ACC112 (cell line): ENCODE measurements around the gene LRRK1.

Source experiments
- H2AFZ ChIP-seq: fragments of 200-600 bp; sonication (generic); one replicate; pipeline ENCODE4 v1.6.0; 2017; ENCODE audit warnings: antibody characterized with exemption, low read length; ENCODE audit not compliant: unreplicated experiment
- H3K27ac ChIP-seq: fragments of 200-600 bp; sonication (generic); 2 replicates; pipeline ENCODE4 v1.5.1; 2014; ENCODE audit warnings: low read depth, mild to moderate bottlenecking, antibody characterized with exemption, low read length, moderate library complexity
- H3K27me3 ChIP-seq: fragments of 200-600 bp; sonication (generic); 2 replicates; pipeline ENCODE4 v1.6.1; 2014; ENCODE audit warnings: mild to moderate bottlenecking, antibody characterized with exemption, low read length, moderate library complexity, mixed read lengths; ENCODE audit not compliant: insufficient read depth
- H3K36me3 ChIP-seq: fragments of 200-600 bp; sonication (generic); 2 replicates; pipeline ENCODE4 v1.6.1; 2016; ENCODE audit warnings: mild to moderate bottlenecking, antibody characterized with exemption, low read length, moderate library complexity, mixed read lengths; ENCODE audit not compliant: insufficient read depth
- H3K4me1 ChIP-seq: fragments of 200-600 bp; sonication (generic); one replicate; pipeline ENCODE4 v1.6.1; 2016; ENCODE audit warnings: low read length, mixed read lengths; ENCODE audit not compliant: insufficient read depth, unreplicated experiment, control insufficient read depth
- H3K4me3 ChIP-seq: fragments of 200-600 bp; sonication (generic); 2 replicates; pipeline ENCODE4 v1.5.1; 2014; ENCODE audit warnings: mild to moderate bottlenecking, low read depth, low read length
- H3K79me2 ChIP-seq: fragments of 200-600 bp; sonication (generic); one replicate; pipeline ENCODE4 v1.6.0; 2016; ENCODE audit warnings: low read length; ENCODE audit not compliant: control insufficient read depth, unreplicated experiment, insufficient read depth

Gene LRRK1

DNA sequence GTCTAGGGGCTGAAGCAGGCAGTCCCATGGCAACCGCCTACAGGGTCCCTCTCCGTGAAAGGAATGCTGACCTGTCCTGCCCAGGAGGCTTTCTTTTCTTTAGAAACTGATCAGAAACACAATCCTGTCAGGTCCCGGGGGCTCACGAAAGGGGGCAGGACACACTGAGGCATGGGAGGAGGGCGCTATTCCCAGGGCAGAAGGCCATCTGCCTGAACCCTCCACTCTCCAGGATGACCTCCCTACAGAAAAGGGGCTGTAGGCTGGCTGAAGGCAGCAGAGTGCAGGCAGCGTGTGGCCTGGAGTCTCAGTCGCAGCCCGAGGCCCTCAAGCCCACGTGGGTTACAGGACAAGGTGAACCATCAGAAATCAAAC, 18.4 kb upstream of the LRRK1 start:
- Histone ChIP-seq H3K4me1 (peaks cover 12% of the 10 kb centered on the region), H3K27me3 (no peaks in the 10 kb centered on the region), H3K4me3 (no peak overlapping the region), H2AFZ (no peak overlapping the region), H3K79me2 (no peaks in the 10 kb centered on the region), H3K36me3 (peaks cover 3% of the 10 kb centered on the region; the same call in 1 of the 2 replicates), H3K27ac (no peak overlapping the region)

DNA sequence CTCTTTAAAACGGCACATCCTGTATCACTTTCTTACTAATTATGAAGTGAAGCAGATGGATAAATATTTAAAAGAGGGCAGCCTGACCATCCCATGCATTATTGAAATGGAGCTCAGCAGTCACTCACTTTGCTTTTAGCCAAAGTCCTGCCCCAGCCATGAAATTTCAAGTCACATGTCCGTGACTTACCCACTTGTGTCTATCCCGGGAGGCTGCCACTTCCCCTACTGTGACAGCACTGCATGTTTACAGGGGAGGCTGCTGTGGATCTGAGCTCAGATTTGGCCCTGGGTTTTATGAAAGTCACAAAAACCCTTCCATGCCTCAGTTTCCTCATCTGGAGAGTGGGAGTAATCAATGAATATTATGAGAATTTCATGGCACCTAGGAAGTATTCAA, 17.9 kb upstream of the LRRK1 start:
- Histone ChIP-seq H3K27ac (no peak overlapping the region), H3K4me1 (peaks cover 12% of the 10 kb centered on the region), H3K79me2 (no peaks in the 10 kb centered on the region), H3K27me3 (no peaks in the 10 kb centered on the region), H2AFZ (no peak overlapping the region), H3K4me3 (no peak overlapping the region), H3K36me3 (peaks cover 3% of the 10 kb centered on the region; the same call in 1 of the 2 replicates)

DNA sequence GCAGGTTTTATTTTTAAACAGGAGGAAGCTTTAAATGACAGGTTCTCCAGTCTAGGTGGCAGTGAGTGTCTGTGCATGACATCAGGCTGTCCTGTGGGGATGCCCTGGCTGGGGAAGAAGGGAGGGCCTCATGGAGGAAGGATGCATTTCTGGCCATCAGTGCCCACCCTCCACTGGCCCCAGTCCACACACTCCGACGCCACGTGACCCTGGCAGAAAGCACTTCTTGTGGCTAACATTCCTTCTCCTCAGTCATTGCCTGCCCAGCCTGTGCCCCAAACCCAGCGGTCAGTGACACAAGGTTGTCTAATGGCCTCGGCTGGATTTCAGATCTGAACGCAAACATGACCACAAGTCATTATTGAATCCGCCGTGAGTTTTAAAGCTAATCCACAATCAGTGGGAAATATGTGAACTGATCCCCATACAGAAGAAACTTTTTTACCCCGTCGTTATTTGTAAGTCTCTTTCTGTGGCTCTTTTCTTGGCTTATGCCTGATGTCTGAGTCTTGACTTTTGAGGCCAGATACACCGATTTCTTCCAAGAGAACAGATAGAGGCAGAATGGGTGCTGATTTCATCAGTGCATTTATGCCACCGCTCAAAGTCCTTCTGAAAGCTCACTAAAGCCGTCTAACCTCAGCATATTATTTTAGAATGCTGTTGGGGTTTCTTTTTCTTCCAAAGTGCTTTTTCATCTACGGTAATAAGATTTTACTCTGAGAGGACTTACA, 17.3 kb upstream of the LRRK1 start:
- Histone ChIP-seq H3K27ac (peak overlapping the region; percentile 64), H2AFZ (peak overlapping the region; percentile 99), H3K4me1 (peaks cover 12% of the 10 kb centered on the region), H3K36me3 (peaks cover 3% of the 10 kb centered on the region; the same call in 1 of the 2 replicates), H3K79me2 (no peaks in the 10 kb centered on the region), H3K27me3 (no peaks in the 10 kb centered on the region), H3K4me3 (peak overlapping the region; percentile 69)

DNA sequence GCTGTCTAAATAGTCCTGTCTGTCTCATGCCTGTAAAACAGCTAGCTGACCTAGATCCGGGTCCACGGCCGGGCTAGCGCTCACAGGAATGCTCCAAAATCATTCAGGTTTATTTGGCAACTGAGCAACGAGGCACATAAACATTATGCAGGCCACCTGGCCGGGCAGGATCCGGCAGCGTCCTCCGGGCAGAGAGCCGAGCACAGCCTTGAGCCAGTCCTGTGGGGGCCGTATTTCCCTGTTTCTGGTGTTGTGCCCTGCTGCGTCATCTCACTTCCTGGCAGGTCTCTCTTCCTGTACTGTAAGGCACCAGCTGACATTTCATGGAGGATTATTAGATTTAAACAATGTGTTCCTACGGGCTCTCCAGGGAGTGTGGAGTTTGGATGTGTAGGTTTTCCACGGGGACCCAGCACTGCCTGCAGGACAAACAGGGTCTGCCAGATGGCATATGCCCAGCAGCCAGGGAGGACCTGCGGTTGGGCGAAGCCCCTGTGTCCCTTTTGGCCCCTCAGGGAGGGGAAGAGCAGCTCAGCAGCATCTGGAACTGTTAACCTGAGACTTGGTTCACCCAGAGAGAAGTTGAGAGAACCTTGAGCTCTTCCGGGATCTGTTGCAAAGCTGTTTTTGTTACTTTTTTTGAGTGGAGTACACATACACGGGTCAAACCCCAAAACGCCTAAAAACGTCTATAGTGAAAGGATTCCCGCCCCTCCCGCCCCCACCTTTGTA, 16.6 kb upstream of the LRRK1 start:
- H2AFZ ChIP-seq, result peak overlapping the region; percentile 99
- no peaks in the 10 kb centered on the region for H3K27me3 ChIP-seq
- H3K4me3 ChIP-seq, result peak overlapping the region; percentile 69
- peaks cover 12% of the 10 kb centered on the region for H3K4me1 ChIP-seq
- peak overlapping the region; percentile 64 for H3K27ac ChIP-seq
- no peaks in the 10 kb centered on the region for H3K79me2 ChIP-seq
- H3K36me3 ChIP-seq, result peaks cover 3% of the 10 kb centered on the region; the same call in 1 of the 2 replicates

DNA sequence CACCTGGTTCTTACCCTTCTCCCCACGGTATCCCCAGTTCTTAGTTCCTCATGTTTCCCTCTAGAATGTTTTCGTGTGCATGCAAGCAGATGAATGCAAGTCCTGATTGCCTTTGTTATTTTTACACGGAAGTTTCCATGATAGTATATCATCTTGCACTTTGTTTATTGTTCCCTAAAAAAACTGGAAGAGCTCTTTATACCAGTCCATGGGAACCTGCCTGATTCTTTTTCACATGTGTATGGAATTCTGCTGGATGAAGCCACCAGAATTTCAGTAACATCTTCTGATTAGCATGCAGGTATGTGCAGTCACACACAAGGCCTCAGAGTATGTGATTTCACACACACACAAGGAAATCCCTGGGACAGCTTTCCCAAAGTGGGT, 16.0 kb upstream of the LRRK1 start:
- peaks cover 3% of the 10 kb centered on the region; the same call in 1 of the 2 replicates for H3K36me3 ChIP-seq
- no peaks in the 10 kb centered on the region for H3K79me2 ChIP-seq
- peaks cover 12% of the 10 kb centered on the region for H3K4me1 ChIP-seq
- H3K4me3 ChIP-seq, result no peak overlapping the region
- no peak overlapping the region for H3K27ac ChIP-seq
- H3K27me3 ChIP-seq, result no peaks in the 10 kb centered on the region
- H2AFZ ChIP-seq, result no peak overlapping the region

DNA sequence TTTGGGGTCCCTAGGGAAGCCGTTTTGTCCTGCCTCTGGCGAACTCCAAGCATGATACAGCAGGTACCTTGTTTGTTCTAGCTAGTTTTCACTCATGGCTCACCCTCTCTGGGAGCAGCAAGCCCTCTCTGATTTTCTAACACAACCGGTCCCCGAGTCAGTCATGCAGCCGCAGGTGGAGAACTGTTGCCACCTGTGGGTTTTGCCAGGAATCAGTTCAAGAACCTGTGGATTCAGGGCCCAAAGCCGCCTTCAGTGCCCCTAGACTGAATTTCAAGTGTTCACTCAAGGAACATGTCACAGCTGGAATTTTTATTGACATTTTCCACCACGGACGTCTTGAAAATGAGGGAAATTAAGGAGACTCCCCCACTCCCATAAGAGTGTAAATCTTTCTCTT, 13.3 kb upstream of the LRRK1 start:
- Histone ChIP-seq H3K4me3 (no peak overlapping the region), H3K36me3 (peaks cover 3% of the 10 kb centered on the region; the same call in 1 of the 2 replicates), H3K79me2 (no peaks in the 10 kb centered on the region), H3K27ac (no peak overlapping the region), H3K4me1 (peaks cover 12% of the 10 kb centered on the region), H2AFZ (no peak overlapping the region), H3K27me3 (no peaks in the 10 kb centered on the region)

DNA sequence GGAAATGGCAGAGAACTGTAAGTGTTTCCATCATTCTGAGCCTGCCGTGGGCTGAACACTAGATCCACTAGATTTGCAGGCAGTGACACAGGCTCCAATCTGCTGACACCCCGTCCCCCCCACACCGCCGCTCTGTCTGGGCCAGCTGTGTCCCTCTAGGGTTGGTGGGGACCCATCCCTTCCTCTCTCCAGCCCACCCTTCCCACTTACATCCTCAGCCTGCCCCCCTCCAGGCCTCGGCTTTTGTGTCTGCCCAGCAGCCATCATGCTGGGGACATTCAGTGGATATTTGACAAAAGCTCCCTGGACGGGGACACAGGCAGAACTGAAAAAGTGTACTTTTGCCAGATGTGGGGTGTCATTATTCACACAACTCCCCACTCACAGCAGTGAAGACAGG, 10.7 kb upstream of the LRRK1 start:
- H3K4me3 ChIP-seq, result no peak overlapping the region
- H3K27ac ChIP-seq, result no peak overlapping the region
- peaks cover 10% of the 10 kb centered on the region for H3K36me3 ChIP-seq
- H3K79me2 ChIP-seq, result no peaks in the 10 kb centered on the region
- H3K4me1 ChIP-seq, result no peaks in the 10 kb centered on the region
- H3K27me3 ChIP-seq, result no peaks in the 10 kb centered on the region
- no peak overlapping the region for H2AFZ ChIP-seq

DNA sequence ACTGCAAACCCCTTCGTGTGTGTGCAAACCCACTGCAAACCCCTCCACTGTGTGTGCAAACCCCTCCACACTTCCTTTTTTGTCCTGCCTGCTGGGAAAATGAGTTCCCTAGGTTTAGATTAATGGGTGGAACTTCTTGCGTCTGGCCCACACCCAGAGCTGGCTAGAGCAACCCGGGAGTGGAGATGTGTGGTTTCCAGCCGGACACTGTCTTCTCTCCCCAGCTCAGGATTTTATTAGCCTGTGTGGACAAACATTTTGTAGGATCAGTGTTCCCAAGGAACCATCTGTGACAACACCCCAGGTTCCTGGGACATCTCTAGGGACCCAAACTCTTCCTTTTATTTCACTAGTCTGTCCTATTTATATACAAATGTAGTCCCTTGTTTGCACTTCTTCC, 9.6 kb upstream of the LRRK1 start:
- Histone ChIP-seq H3K36me3 (peaks cover 16% of the 10 kb centered on the region), H3K27me3 (no peaks in the 10 kb centered on the region), H3K79me2 (no peaks in the 10 kb centered on the region), H3K4me1 (no peaks in the 10 kb centered on the region), H2AFZ (no peak overlapping the region), H3K4me3 (no peak overlapping the region), H3K27ac (no peak overlapping the region)

DNA sequence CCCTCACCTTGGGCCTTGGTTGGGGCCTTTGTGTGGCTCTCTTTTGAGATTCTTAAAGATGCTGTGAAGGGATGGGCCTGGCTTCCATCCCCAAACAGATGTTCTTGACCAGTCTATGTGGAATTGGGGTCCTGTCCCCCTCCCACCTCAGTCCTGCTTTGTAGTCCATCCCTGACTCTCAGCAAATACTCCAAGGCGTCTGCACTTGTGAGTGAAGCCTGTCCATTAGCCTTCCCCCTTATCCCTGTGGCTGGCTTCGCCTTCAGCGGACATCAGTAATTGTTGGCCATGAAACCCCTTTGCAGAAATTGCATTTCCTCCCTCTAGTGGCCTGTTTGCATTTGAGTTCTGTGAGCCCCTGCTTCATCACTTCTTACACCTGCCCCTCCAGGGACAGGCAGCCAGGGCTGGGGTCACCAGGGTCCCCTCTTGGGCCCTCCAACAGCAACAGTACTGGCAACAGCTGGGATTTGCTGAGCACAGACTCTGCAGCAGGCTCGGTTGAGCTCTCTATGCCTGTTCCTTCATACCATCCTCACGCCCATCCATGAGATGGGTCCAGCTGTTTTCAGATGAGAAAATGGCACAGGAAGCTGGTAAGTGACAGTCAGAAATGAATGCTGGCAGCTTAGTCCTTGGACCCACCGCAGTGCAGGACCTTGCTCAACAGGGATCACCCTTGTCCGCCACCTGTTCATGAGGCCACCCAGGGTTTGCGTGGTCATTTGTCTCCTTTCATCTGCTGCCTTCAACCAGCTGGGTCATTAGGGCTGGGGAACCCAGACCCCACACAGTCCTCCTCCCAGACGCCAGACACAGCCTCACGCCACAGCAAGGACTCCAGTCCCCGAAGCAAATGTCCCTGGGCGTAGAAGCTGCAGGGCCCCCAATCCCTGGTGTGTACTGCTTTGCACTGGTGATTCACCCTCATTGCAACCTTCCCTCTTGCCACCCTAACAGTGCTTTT, 8.9 kb upstream of the LRRK1 start:
- no peaks in the 10 kb centered on the region for H3K79me2 ChIP-seq
- H3K27ac ChIP-seq, result no peak overlapping the region
- no peak overlapping the region for H2AFZ ChIP-seq
- no peaks in the 10 kb centered on the region for H3K4me1 ChIP-seq
- H3K27me3 ChIP-seq, result no peaks in the 10 kb centered on the region
- no peak overlapping the region for H3K4me3 ChIP-seq
- H3K36me3 ChIP-seq, result peaks cover 23% of the 10 kb centered on the region

DNA sequence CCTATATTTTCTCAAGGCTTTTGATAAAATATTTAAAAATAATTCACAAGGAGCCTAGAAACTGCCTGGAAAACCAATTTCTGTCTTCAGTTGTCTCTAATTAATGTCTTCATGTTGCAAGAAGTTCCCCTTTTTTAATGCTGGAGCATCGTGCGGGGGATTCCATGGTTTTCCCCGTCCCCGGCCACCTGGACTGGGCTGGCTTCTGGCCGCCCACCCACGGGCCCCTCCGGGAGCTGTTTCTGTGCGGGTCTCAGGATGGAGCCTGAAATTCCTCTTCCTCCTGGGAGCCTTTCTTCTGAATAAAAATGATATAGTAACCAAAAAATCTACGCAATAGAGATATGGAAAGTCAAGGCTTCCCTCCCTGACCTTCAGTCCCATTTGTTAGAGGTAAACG, 8.1 kb upstream of the LRRK1 start:
- Histone ChIP-seq H3K27ac (no peak overlapping the region), H3K4me1 (no peaks in the 10 kb centered on the region), H3K27me3 (no peaks in the 10 kb centered on the region), H3K4me3 (no peak overlapping the region), H3K79me2 (no peaks in the 10 kb centered on the region), H2AFZ (no peak overlapping the region), H3K36me3 (peaks cover 31% of the 10 kb centered on the region)
